Effector CD8-positive, alpha-beta T cell (primary cell): ENCODE results near the gene MAN2B2.

Source experiments
- DNase-seq: peaks from one replicate; lab custom pipeline; 2025; lab: John Stamatoyannopoulos, UW

The MAN2B2 gene

DNA sequence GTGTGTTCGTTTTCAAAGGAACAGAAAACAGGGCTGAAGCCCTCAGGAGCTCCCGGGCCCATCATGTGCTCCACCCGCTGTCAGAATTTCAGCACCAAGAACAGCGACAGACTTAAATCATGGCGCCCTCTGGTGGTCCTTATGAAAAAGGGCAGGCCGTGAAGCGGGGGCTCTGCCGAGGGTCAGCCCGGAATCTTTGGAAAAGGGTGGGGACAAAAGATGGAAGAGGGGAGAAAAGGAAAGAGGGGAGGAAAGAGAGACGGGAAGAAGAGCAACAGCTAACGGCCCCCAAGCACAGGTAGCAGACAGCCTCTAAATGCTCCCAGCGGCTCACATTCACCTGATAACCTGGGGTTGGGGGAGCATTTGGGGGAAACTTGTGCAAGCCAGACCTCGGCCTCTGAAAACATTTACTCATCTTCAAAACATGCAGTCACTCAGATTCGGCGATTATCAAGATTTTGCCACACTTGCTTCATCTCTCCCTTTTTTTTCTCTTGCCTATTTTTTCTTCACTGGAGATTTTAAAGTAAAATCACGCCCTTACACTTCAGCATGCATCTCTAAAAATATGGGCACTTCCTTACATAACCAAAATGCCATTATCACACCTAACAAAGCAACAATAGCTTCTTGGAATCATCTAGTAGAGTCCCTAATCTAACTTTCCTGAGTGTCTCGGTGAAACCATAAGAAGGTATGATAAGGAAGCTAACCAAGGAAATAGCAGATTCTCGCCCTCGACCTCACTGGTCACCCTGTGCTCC is 28.1 kb upstream of the MAN2B2 start:
- peak; percentile 7 for DNase-seq

DNA sequence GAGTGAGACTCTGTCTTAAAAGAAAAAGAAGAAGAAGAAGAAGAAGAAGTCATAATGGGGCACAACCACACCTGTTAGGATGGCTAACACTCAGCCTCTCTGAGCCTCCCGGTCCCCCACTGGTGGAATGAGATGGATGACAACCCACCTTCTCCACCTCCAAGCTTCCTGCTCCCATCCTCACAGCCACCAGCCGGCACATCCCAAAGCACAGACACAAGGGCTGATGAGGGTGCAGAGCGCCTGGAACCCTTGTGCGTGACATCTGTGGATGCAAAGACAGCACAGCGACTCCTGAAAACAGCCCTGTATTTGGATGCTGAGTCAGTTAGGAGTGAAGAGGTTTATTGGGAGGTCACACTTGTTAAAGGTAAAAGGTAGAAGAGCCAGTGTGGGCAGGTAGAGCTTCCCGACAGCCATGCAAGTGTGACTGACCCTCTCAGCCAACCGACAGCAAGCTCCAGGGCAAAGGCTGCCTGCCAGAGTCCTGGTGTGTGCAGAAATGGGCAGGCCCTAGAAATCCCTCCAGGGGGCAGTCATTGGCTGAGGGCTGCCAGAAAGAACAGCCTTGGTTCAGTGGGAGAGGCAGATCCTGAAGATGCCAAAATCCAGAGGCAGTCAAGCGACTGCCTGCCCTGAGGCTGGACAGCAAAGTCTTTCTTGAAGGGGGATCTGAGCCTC is 26.6 kb upstream of the MAN2B2 start:
- no peak for DNase-seq

DNA sequence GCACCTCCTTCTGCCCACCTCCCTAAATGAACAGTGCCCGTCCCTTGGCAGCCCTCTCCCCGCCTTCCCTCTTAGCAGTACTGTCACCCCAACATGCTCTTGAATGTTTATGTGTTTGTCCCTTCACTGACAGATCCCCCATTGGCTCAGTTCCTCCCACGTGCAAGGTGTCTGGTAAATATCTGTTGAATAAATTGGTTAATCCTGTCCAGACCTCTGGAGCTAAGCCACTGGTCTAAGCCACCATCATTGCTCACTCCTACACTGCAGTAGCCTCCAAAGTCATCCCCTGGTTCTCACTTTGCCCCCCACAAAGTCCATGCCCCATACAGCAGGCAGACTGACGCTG is 26.1 kb upstream of the MAN2B2 start:
- DNase-seq: no peak

DNA sequence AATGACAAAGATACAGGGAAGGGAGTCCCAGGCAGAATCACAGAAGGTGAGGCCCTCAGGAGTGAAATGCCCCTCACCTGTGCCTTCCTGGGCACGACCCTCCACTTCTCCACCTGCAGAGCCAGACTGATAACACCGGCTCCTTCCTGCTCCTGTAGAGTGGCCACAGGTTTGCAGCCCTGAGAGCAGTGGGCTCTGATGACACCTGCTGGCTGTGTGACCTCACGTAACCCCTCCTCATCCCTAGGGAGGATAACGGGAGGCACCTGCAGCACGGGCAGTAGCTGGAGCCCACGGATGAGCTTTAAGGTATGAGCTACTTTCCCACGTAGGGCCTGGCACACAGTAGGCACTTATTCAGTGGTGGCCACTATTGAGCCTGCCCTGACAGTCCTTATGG is 25.5 kb upstream of the MAN2B2 start:
- DNase-seq: no peak

DNA sequence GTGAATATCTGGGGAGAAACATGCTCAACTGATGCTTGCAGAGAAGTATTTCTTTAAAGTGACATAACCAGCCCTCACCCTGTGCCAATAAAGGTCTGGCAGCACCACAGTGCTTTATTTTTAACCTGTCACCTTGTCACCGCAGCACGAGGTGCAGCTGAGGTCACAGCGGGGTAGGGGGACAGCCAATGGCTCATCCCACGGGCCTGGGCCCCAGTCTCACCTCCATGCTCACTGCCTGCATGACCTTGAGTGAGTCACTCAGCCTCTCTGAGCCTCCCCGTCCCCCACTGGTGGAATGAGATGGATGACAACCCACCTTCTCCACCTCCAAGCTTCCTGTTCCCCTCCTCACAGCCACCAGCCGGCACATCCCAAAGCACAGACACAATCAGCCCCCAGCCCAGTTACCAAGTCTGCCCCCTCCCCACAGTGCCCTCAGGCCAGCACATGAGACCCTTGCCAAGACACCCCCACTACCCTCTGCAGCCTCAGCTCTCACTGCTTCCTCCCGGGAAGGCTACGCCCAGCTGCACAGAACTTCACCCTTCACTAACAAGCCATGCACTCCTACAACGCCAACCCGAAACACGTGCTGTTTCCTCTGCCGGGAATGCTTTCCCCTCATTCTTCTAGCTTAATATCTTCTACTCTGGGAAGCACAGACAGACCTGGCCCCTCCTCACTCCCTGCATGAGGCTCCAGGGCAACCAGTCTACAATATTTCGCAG is 24.9 kb upstream of the MAN2B2 start:
- no peak for DNase-seq

DNA sequence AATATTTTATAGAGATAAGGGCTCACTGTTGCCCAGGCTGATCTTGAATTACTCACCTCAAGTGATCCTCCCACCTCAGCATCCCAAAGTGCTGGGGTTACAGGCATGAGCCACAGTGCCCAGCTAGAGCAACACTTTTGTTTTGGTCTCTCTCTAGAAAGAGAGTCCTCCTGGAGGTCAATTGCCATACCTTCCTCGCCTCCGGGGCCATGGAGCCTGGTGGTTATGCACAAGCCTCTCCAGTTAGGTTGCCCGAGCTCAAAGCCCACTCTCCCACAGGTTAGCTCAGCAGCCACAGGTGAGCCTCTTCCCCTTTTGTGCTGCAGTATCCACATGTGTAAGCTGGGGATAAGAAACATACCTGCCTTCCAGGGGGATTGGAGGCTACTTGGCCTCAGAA is 24.2 kb upstream of the MAN2B2 start:
- DNase-seq: no peak

DNA sequence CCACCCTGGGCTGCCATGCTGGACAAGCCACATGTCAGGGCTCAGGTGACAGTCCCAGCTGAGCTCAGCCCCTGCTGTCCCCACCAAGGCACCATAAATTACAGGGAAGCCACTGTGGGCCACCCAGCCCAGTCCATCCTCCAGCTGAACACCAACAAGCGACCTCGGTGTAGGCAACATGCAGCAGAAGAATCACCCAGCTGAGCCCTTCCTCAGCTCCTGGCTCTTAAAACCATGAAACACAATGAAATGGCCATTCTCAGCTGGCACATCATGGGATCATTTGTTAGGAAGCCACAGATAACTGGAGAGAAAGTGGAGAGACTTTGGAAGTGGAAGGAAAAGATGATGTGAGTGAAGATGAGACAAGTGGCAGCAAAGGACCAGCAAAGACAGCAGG is 23.3 kb upstream of the MAN2B2 start:
- no peak for DNase-seq

DNA sequence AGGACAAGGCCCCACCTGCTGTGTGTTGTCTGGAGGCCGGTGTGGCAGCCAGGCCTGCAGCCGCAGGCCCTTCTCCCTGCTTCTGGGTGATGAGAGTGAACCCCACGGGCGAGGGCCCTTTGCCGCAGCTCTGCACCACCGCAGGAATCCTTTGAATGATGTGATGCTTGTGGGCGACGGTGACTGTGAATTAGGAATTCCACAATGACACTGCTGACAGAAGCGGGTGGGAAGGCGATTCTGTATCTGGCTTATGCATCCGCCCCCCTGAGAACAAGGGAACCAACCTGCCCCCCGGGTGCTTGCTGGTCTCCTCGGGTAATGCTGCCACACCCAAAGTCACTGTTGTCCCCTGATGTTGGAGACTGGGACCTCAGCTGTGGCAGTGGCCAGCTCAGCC is 19.5 kb upstream of the MAN2B2 start:
- DNase-seq: no peak

DNA sequence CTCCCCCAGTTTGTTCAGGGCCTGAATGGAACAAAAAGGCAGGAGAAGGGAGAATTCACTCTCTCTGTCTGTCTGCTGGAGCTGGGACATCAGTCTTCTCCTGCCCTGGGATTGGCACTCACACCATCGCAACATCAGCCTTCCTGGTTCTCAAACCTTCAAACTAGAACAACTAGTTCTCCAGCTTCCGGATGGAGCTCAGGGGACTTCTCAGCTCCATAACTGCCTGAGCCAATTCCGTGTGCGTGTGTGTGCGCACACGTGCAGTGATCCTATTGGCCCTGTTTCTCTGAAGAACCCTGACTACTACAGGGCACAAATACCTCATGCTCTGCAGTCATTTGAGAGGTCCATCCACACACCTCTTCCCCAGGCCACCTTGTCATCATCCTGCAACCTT is 18.7 kb upstream of the MAN2B2 start:
- no peak for DNase-seq

DNA sequence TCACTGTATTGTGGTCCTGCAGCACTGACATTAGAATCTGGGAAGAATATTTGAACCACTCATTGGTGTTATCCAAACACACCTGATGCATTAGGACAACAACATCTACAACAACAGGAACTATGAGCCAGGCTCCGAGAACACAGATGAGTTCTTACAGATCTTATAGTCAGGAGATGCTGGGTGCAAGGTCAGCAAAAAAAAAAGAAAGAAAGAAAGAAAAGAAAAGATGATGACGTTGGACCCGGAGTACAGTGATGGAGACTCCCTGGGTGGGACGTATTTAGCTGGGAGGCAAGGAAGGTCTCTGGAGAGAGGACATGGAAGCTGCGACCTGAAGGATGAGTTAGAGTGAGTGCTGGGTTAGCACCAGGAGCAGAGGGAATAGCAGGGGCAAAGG is 17.8 kb upstream of the MAN2B2 start:
- DNase-seq: no peak

DNA sequence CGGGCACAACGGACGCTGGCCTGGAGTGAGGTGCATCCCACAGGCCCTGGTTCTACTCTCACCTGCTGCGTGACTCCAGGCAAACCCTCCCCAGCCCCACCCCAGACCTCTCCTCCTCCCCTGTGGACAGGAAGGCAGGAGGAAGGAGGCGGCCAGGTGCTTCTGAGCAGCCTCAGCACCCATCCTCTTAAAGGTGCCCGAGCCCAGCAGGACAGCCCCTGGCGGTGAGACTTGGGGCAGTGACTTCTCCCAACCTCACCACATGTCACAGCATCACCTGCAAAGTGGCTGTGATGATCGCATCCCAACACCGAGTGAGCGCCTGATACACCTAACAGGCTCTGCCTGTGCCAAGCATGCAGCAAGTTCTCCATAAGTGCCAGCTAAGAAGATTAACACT is 17.1 kb upstream of the MAN2B2 start:
- DNase-seq: no peak

DNA sequence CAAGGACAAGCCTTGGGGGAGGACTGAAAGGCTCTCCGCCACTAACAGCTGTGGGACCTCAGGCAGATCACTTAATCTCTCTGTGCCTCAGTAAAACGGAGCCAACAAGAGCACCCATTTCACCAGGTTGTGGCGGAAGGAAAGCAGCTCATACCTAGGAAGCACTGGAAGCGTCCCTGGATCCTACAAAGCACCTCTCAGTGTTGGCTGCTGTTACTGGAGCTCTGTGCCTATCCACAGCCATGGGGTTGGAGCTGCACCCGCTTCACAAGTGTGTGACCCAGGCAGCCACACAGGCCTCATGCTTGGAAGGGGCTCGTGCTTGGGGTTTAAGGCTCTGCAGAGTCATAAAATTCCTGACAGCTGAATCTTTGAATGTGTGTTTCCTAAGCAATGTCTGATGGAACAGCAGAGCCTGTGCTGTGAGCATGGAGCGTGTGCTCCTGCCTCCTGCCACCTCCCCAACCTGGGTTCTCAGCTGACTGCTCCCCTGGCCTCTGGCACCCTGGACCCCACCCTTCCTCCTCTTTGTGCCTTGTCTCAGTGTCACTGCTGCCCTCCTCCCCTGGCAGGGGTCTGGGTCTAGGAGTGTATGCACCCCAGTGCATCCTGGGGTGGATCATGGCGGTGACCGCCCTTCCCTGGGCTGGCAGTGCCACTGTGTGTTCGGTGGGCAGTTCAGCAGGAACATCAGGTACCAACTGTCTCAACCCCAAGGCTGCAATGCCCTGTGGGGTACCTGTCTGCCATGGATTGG is 14.4 kb upstream of the MAN2B2 start:
- DNase-seq: no peak

DNA sequence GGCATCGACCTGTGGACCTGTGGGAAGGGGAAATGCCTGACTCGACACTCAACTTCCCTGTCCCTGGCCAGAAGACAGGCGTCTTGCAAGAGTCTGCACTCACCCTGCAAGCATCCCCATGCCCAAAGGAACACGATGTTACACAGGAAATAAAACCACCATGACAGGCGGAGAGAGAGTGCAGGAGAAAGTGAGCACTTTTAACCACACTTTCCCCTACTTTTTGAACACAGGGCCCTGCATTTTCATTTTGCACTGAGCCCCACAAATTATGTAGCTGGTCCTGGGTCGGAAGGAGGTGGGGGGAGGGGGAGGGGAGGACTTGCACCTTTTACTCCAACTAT is 13.8 kb upstream of the MAN2B2 start:
- no peak for DNase-seq

DNA sequence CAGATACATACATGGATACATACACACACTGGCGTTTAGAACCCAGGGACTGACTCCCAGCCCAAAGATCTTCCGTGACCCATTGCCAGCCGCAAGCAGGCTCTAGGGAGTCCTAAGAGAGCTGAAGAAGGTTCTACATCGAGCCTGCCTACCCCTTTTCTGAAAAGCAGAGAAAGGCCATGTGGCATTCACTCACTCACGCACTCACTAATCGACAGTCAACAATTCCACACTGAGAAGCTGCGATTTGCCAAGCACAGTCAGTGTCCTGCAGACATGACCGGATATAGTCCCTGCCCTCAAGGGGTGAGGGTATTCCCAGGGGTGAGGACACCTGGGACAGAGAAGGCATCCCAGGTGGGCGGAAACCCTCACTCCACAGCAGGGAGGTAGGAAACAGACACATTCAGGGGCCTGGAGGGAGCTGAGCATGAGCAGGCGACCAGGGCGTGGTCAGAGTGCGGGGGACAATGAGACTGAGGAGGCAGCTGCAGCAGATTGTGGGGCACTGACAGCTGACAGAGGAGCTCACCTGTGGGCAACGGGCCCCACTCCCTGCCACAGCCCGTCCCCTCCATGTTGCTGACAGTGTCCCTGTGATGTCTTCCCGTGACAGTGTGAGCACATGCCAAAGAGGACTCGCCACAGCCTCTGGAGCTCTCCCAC is 13.2 kb upstream of the MAN2B2 start:
- DNase-seq: no peak

DNA sequence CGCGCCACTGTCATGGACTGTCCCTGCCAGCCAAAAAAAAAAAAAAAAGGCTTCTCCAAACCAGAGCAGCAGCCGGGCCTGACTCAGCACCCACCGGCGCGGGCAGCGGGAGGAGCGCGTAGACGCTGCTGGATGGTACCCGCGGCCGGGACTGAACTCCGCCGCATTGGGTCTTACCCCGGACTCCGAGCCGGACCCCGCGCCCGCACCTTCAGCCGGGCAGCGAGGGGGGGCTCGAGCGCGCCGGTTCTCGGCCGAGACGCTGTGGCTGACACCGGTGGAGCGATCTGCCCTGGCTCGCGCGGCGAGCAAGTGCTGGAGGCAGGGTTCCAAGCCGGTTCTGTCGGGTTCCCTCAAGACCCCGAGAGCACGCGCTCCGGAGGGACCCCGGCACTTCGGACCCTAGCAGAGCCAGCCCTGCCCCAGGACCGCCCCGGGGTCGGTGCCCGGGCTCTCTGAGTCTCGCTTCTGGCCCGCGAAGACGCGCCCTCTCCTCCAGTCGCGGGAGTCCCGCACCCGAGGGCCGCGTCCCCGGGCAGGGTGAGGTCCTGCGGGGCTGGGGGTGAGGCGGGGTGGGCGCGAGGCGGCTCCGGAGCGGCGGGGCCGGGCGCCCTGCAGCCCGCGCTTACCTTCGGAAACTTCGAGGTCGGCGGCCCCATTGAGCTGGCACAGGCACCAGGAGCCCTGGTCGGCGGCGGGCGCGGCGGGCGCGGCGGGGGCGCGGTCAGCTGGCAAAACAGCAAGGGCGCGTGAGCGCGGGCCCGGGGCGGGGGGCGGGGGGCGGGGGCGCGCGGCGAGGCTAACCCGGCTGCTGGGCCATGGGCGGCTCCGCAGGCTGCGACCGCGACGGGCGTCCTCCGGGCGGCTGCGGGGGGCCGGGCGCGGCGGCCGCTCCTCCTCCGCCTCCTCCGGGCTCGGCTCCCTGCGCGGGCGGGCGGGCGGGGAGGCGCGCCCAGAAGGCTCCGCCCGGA is 11.8 kb upstream of the MAN2B2 start:
- no peak for DNase-seq

DNA sequence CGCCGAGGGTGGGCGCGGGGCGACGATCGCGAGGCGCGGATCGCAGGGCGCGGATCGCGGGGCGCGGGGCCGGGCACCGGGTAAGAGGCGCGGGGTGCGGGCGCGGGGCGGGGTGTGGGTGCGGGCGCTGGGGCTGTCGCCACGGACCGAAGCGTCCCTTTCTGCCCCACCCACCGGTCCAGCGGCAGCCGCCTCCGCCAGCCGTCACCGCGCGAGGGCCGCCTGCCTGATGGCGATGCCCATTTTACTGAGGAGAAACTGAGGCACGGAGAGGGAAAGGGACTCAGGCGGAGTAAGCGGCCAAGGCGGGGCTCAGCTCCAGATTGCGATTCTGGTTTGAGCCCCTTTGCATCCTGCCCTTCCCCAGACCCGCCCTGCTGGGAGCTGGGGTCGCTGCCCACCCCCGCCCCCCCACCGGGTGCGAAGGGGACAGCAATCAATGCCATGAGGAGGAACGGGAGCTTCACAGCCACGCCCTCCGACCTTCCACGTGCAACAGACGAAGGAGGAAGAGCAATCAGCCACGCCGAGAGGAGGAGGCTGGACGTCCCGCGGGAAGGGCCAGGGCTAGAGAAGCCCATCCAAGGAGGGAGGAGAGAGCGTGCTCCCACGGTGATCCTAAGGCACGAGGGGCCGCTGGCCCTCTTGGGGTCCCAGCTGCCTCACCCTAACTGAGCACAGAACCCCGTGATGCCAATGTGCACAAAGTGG is 10.9 kb upstream of the MAN2B2 start:
- no peak for DNase-seq

DNA sequence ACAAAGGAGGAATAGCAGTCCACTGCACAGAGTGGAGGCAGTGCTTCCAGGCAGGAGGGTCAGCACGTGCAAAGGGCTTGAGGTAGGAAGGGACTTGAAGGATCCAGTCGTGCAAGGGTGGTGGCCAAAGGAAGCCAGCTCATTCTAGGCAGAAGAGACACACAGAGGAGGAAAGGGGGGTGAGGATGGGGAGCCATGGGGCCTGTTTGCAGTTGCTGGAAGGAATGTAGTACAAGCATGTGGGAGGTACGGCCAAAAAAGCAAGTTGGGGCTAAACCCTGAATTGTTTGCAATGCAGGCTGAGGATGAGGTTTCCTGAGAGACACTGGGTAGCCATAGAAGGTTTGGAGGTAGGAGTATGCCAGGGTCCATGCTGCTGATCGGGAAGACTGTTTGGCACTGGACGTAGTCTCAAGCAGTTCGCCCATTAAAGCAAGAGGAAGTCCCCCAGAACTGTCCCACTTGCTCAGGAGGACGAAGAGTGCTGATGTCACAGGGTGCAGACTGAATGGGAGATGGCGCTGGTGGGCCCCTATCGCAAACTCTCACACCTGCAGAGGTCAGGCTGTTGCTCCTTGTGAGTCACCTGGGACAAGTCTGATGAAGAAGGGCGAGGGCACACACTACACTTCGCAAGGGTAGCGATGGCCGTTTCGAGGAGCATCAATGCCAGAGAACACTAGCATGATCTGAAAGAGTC is 9.1 kb upstream of the MAN2B2 start:
- DNase-seq: no peak

DNA sequence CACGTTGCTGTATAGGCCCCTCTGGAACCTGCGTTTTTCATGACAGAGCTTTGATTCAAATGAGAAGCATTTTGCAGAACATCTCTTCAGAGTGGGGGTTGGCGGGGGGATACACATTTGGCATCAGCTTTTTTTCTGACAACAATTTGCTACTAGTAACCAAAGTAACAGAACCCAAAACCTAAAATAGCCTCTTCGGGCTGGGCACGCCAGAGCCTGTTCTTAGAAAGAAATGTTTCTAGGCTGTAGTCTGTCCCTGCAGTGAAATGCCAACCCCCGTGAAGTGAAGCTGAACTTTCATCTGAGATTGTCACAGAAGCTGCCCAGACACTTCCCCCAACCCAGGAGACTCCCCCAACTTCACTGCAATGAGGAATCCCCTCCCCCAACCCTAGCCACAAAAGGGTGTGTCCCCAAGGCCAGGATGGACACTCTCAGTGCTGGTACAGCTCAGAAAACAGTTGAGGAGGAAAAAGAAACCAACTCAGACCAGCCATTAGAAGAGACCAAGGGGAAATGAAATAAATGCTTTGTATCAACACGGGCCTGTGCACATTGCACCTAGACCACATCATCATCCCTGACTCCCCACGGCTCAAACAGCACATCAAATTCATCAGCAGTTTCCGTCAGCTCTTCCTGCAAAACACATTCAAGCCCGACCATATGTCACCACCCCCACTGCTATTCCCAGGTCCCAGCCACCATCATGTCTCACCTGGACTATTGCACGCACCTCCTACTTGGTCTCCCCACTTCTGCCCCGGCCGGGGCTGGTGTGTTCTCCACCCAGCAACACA is 8.4 kb upstream of the MAN2B2 start:
- DNase-seq: no peak

DNA sequence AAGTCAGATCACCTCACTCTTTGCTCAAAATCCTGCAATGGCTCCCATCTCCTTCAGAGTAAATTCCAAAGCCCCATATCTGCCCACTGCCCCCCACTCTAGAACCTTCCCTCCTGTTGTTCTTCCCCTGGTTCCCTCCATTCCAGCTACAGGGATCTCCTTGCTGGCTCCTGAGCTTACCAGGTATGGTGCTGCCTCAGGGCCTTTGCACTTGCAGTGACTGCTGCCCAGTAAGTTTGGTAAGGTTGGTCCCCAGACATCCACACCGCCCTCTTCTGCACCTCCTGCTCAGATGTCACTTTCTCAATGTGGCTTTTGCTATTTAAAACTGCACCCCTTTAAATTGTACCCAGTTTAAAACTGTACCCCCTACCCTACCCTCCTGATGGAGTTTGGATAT is 7.8 kb upstream of the MAN2B2 start:
- DNase-seq: no peak
